ENCODE measurements around the gene RS1. TPM values are rescaled to one million over a fixed set of nuclear protein-coding genes. Genes with fewer than 3 reads are reported as not detected.

The RS1 gene
- total and polyA plus RNA-seq, 2 of the 13 experiments (the other 11 are each of a cell fraction or from before 2014, with no cell fraction given), result not detected

DNA sequence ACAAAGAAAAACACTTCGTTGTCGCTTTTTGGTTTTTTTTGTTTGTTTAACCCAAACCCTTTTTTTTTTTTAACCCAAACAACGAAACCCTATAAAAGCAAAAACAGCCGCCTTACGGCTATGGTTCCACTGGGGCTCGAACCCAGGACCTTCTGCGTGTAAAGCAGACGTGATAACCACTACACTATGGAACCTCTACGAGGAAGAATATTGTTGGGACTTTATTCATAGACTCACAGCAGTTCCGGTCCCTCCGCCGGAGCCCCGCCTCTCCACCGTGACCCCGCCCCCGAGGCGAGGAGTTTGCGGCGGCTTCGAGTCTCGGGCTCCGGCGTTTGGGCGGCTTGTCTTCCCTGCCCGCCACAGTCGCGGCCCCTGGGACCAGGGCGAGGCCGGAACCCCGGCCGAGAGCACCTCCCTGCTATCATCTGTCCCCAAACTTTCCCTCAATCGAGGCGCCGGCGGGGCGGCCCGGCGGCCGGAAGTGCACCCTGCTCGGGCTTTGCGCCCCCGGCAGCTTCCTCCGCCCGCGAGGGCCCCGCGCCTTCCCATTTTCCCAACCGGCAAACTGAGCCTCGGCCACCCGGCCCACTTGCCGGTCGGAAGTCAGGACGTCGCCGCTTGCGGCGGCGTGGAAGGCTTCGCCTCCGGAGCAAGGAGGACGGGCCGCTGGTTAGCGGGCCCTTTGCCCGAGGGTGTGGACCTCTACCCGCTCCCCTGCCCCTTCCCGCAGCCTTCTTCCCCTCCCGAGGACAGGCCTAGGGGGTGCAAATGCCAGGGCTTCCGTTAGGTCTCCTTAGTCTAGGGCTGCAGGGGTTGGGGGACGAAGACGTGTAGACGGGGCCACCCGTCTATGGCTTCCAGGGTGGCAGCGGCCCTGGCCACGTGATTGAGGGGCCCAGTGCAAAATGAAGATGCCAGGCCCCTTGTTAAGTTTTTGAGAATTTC lies 3.2 kb upstream of the RS1 start (continued):
- TF ChIP-seq, protein P1, sequence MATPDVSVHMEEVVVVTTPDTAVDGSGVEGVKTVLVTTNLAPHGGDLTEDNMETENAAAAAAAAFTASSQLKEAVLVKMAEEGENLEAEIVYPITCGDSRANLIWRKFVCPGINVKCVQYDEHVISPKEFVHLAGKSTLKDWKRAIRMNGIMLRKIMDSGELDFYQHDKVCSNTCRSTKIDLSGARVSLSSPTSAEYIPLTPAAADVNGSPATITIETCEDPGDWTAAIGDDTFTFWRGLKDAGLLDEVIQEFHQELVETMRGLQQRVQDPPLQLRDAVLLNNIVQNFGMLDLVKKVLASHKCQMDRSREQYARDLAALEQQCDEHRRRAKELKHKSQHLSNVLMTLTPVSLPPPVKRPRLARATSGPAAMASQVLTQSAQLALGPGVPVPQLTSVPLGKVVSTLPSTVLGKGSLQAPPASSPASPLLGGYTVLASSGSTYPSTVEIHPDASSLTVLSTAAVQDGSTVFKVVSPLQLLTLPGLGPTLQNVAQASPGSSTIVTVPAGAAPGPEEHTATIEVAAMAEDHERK (CRISPR knock-in tag; IDR thresholded peaks at IDR 0.05; ENCODE audit: low read depth), result no peak
- no peak for TF ChIP-seq HNRNPK (IDR thresholded peaks at IDR 0.05; ENCODE audit: low read depth, low read length, poor library complexity, severe bottlenecking)
- TF ChIP-seq NR1H2 (CRISPR knock-in tag; IDR thresholded peaks at IDR 0.05; ENCODE audit: borderline replicate concordance, low read depth), result no peak
- TF ChIP-seq SP4 (CRISPR knock-in tag; IDR thresholded peaks at IDR 0.05), result peak; percentile 38; the same call in 1 of the 2 replicates
- TF ChIP-seq, protein P2, sequence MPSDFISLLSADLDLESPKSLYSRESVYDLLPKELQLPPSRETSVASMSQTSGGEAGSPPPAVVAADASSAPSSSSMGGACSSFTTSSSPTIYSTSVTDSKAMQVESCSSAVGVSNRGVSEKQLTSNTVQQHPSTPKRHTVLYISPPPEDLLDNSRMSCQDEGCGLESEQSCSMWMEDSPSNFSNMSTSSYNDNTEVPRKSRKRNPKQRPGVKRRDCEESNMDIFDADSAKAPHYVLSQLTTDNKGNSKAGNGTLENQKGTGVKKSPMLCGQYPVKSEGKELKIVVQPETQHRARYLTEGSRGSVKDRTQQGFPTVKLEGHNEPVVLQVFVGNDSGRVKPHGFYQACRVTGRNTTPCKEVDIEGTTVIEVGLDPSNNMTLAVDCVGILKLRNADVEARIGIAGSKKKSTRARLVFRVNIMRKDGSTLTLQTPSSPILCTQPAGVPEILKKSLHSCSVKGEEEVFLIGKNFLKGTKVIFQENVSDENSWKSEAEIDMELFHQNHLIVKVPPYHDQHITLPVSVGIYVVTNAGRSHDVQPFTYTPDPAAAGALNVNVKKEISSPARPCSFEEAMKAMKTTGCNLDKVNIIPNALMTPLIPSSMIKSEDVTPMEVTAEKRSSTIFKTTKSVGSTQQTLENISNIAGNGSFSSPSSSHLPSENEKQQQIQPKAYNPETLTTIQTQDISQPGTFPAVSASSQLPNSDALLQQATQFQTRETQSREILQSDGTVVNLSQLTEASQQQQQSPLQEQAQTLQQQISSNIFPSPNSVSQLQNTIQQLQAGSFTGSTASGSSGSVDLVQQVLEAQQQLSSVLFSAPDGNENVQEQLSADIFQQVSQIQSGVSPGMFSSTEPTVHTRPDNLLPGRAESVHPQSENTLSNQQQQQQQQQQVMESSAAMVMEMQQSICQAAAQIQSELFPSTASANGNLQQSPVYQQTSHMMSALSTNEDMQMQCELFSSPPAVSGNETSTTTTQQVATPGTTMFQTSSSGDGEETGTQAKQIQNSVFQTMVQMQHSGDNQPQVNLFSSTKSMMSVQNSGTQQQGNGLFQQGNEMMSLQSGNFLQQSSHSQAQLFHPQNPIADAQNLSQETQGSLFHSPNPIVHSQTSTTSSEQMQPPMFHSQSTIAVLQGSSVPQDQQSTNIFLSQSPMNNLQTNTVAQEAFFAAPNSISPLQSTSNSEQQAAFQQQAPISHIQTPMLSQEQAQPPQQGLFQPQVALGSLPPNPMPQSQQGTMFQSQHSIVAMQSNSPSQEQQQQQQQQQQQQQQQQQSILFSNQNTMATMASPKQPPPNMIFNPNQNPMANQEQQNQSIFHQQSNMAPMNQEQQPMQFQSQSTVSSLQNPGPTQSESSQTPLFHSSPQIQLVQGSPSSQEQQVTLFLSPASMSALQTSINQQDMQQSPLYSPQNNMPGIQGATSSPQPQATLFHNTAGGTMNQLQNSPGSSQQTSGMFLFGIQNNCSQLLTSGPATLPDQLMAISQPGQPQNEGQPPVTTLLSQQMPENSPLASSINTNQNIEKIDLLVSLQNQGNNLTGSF (CRISPR knock-in tag; IDR thresholded peaks at IDR 0.05), result no peak
- no peak for TF ChIP-seq ZNF552 (CRISPR knock-in tag; IDR thresholded peaks at IDR 0.05; ENCODE audit: borderline replicate concordance)
- no peak for TF ChIP-seq ZNF557 (CRISPR knock-in tag; IDR thresholded peaks at IDR 0.05)
- no peak for TF ChIP-seq BORCS8-MEF2B (CRISPR knock-in tag; IDR thresholded peaks at IDR 0.05)
- TF ChIP-seq TARDBP (CRISPR knock-in tag; IDR thresholded peaks at IDR 0.05), result 0 out of 2 replicates have a peak, but pooled peaks have one; percentile 27
- 0 out of 4 replicates have a peak, but pooled peaks of 1 of the 2 experiments have one; percentile 0 for TF ChIP-seq POLR2A (IDR thresholded peaks at IDR 0.05; ENCODE audit: insufficient read depth in 1 of 2, low read depth in 2 of 2, low read length in 2 of 2)
- TF ChIP-seq ZNF124 (CRISPR knock-in tag; IDR thresholded peaks at IDR 0.05), result no peak
- no peak for TF ChIP-seq REPIN1 (CRISPR knock-in tag; IDR thresholded peaks at IDR 0.05; ENCODE audit: borderline replicate concordance, low read depth)
- TF ChIP-seq ZNF773 (CRISPR knock-in tag; IDR thresholded peaks at IDR 0.05; ENCODE audit: borderline replicate concordance), result no peak
- no peak for TF ChIP-seq U2AF2 (IDR thresholded peaks at IDR 0.05; ENCODE audit: low read depth, low read length)
- no peak for TF ChIP-seq ZBTB39 (CRISPR knock-in tag; IDR thresholded peaks at IDR 0.05)
- no peak for TF ChIP-seq ZNF253 (CRISPR knock-in tag; IDR thresholded peaks at IDR 0.05; ENCODE audit: borderline replicate concordance)
- TF ChIP-seq SP2 (CRISPR knock-in tag; IDR thresholded peaks at IDR 0.05), result no peak
- TF ChIP-seq CBFB (CRISPR knock-in tag; IDR thresholded peaks at IDR 0.05), result no peak
- TF ChIP-seq BATF2 (CRISPR knock-in tag; IDR thresholded peaks at IDR 0.05), result no peak
- no peak for TF ChIP-seq ZBTB38 (CRISPR knock-in tag; IDR thresholded peaks at IDR 0.05)
